HG03045 (cell line): Measurements from ENCODE around the gene SPARCL1.
"Not testable (repeated sequence)": the region's sequence is repeated elsewhere in the genome, so short reads cannot be mapped to it uniquely, and the experiment has no call there.

Experiments used
- ATAC-seq: cut with Tn5 transposase; IDR thresholded peaks from one replicate; pipeline ENCODE4 v1.9.1; 2021; ENCODE audit warnings: mild to moderate bottlenecking, moderate library complexity; ENCODE audit not compliant: unreplicated experiment

SPARCL1 gene

DNA sequence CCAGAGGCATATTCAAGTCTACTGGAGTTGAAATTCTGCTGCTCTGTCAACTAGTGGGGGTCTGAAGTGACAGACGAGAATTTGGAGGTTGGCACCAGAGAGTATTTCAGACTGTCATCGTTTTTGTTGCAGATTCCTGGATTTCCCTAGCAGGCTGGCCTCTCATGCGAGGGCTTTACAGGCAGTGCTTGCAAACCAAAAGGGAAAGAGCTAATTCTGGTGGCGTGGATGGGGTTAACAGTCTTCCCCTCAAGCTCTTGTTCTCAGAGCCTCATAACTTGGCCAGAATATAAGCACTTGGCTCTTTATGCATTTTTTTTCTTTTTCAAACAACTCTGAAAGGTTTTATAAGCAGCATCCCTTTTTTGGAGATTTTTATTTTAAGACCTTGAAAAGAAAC, at the start of gene SPARCL1:
TSS of gene SPARCL1 (minus strand) at position 190 of the 400 bp plus-strand sequence. CDS start 29,802 bp downstream, outside the sequence.
- no peak for ATAC-seq

GRCh38 chr4:87575983-87576382, 46.8 kb upstream of the SPARCL1 start:
- no peak for ATAC-seq

GRCh38 chr4:87575408-87575807, 46.2 kb upstream of the SPARCL1 start:
- no peak for ATAC-seq

DNA sequence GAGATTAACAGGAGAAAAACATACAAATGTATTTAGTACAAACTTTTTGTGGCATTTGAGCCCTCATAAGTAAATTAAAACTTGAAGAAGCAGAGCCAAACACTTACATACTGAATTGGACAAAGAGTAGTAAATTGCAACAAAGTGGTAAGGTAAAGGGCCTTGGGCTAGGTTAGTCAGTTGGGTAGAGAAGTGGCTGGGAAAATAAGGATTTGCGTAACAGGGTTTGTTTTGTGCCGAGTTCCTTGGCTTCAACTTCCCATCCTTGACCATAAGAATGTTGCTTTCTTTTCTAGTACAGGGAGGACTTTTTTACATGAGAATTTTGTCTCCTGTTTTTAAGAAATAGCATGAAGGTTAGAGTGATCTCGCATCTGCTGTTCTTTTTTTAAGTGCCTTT, 45.8 kb upstream of the SPARCL1 start:
- ATAC-seq: no peak

DNA sequence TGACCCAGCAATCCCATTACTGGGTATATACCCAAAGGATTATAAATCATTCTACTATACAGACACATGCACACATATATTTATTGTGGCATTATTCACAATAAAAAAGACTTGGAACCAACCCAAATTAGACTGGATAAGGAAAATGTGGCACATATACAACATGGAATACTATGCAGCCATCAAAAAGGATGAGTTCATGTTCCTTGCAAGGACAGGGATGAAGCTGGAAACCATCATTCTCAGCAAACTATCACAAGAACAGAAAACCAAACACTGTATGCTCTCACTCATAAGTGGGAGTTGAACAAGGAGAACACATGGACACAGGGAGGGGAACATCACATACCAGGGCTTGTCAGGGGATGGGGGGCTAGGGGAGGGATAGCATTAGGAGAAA, 45.2 kb upstream of the SPARCL1 start:
- ATAC-seq: not testable (repeated sequence)

GRCh38 chr4:87570290-87570805, 41.2 kb upstream of the SPARCL1 start:
- no peak for ATAC-seq

- ATAC-seq: no peak
Measured at GRCh38 chr4:87567191-87567590, 38.0 kb upstream of the SPARCL1 start.

- ATAC-seq: no peak
Measured at GRCh38 chr4:87566276-87566675, 37.1 kb upstream of the SPARCL1 start.

GRCh38 chr4:87565746-87566145, 36.6 kb upstream of the SPARCL1 start:
- no peak for ATAC-seq

GRCh38 chr4:87560802-87561201, 31.6 kb upstream of the SPARCL1 start:
- ATAC-seq: no peak

DNA sequence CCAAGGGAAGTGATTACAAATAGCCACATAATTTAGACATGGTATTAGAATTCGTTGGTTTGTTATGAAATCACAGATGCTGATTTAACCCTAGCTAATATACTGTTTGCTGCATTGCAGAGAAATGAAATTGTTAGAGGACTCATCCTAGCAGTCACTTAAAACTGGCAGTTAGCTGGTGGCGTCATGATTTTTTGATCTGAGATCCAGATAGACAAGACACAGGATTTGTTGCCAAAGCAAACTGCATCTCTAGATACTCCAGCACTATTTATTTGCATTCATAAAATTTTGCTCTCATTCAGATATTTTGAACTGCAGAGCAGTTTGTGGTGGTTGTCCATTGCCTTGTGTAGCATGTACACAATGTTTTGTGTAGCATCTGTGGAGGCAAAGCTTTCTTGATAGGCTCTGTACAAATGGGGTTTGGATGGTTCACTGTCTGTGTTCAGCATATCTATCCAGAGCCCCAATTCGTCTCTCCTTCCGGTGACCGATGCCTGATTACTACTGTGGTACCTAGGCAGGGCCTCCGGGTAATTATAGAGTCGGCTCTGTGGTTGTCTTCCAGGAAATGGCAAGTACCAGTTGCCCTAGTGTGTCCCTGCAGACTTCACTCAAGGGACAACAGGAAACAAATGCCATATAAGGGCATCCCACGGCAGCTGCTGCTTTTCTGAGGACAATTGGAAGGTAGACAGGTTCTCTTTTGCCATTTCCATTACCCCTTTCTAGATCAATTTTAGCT, 30.1 kb upstream of the SPARCL1 start:
- peak; percentile 99 for ATAC-seq

DNA sequence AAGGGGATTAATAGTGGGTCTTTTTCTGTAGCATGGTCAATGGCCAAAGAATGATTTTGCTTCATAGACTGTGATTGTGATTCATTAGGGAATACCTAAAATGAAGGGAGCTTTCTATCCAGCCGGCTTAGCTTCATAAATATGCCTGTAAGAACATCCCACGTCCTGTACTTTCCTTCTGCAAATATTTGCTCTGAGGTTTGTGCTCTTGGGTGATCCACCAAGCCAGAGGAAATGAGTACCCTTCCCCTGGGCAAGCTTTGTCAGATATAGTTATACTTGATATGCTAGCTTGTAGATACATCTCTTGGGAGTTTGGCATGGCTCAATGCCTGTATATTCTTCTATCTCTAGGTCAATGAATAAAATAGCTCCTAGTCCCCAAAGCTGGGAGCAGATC, 28.2 kb upstream of the SPARCL1 start:
- ATAC-seq: no peak

- no peak for ATAC-seq
Measured at GRCh38 chr4:87555773-87556619, 26.8 kb upstream of the SPARCL1 start.

GRCh38 chr4:87553182-87553581, 24.0 kb upstream of the SPARCL1 start:
- no peak for ATAC-seq

GRCh38 chr4:87551361-87551760, 22.2 kb upstream of the SPARCL1 start:
- no peak for ATAC-seq

GRCh38 chr4:87547016-87547708, 18.0 kb upstream of the SPARCL1 start:
- no peak for ATAC-seq

DNA sequence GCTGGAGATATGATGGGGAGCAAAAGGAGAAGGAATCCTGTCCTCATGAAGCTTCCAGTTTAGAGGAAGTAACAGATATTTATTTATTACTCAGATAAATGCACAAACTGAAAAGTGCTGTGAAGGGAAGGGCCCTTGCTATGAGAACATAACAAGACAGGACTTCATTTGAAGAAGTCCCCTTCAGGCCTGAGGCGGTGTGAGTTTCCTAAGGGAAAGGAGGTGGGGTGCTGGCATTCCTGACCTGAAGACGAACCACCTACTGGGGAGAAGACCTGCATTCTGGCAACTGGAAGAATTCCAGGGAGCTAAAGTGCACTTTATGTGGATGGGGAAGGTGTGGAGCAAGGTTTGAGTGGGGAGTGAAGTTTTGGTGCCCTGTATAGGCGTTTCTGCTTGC, 15.9 kb upstream of the SPARCL1 start:
- no peak for ATAC-seq

GRCh38 chr4:87543835-87544461, 14.8 kb upstream of the SPARCL1 start:
- no peak for ATAC-seq

- ATAC-seq: no peak
Measured at GRCh38 chr4:87542734-87543312, 13.6 kb upstream of the SPARCL1 start.

DNA sequence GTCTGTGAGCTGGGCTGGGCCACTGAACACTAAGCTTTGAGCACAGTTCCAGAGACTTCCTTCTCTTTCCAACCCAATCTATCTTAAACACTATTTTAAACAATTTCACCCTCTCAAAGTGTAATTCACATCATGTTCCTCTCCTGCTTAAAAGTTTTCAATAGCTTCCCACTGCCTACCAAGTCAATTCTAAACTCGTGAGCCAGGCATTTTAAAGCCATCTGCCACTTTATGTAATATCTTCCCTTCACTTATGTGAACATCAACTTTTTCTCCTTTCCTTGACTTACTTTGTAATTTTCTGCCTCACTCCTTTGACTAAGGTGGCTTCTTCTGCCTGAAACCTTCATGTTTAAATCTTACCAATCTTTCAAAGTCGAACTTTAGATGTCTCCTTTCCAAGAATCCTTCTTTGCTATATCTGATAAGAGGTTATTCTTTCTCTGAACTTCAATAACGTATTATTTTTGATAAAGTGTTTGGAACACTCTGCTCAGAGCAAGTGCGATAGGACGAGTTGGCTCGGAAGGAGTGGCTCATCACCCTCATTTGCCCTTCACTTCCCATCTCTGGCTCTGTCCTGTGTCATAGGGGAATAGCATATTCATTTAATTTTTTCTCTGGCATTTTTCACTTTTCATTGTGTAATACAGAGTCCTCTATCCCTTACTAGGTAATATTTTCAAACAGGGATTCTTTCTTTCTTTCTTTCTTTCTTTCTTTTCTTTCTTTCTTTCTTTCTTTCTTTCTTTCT, 13.0 kb upstream of the SPARCL1 start:
- no peak for ATAC-seq
